LHCN-M2 (cell line): Measurements from ENCODE around the gene PGBD4. TPM values are rescaled to one million over a fixed set of nuclear protein-coding genes. Genes with fewer than 3 reads are reported as not detected.
"Not testable (repeated sequence)": the region's sequence is repeated elsewhere in the genome, so short reads cannot be mapped to it uniquely, and the experiment has no call there.

Source experiments
- DNase-seq: peaks from one replicate; pipeline ENCODE4 v3.0.0-alpha.2; 2012; ENCODE audit warnings: low read depth
- total RNA-seq: library from RNA; depleted of rRNA; stranded (reverse); fragments of >200 nt; gene quantifications from 2 replicates; pipeline ENCODE4 v1.2.3, GENCODE V29; 2014; rRNA removed

Gene PGBD4
- total RNA-seq, 1 experiment from 2014 or later: 1.9 TPM

GRCh38 chr15:34114215-34114614 lies 12.3 kb downstream of the PGBD4 start:
- DNase-seq: no peak

- no peak for DNase-seq
Measured at GRCh38 chr15:34114739-34115138, 12.9 kb downstream of the PGBD4 start.

- peak; percentile 21 for DNase-seq
Measured at GRCh38 chr15:34116620-34117019, 14.7 kb downstream of the PGBD4 start.

- peak; percentile 63 for DNase-seq
Measured at GRCh38 chr15:34119291-34119690, 17.4 kb downstream of the PGBD4 start.

GRCh38 chr15:34120420-34120819 lies 18.5 kb downstream of the PGBD4 start:
- not testable (repeated sequence) for DNase-seq

- DNase-seq: not testable (repeated sequence)
Measured at GRCh38 chr15:34121786-34122185, 19.9 kb downstream of the PGBD4 start.

GRCh38 chr15:34122771-34123183 lies 20.9 kb downstream of the PGBD4 start:
- DNase-seq: peak; percentile 74

GRCh38 chr15:34124651-34125050 lies 22.8 kb downstream of the PGBD4 start:
- peak; percentile 6 for DNase-seq

- no peak for DNase-seq
Measured at GRCh38 chr15:34125945-34126344, 24.1 kb downstream of the PGBD4 start.

GRCh38 chr15:34126522-34126921 lies 24.6 kb downstream of the PGBD4 start:
- DNase-seq: no peak

GRCh38 chr15:34128898-34129297 lies 27.0 kb downstream of the PGBD4 start:
- no peak for DNase-seq

GRCh38 chr15:34132881-34133280 lies 31.0 kb downstream of the PGBD4 start:
- no peak for DNase-seq

- DNase-seq: no peak
Measured at GRCh38 chr15:34133511-34133910, 31.6 kb downstream of the PGBD4 start.

GRCh38 chr15:34147371-34148140 lies 45.7 kb downstream of the PGBD4 start:
- peak; percentile 37 for DNase-seq

GRCh38 chr15:34154725-34155204 lies 52.9 kb downstream of the PGBD4 start:
- DNase-seq: peak; percentile 62

- no peak for DNase-seq
Measured at GRCh38 chr15:34155859-34156258, 54.0 kb downstream of the PGBD4 start.

Other genes with a start within 250 kb of the PGBD4 start
- gene CHRM5, start 133.6 kb upstream of the PGBD4 start, total RNA-seq: 0.06 TPM in 2 replicates
- 37.8 TPM in 2 replicates for gene AVEN, start 62.9 kb upstream of the PGBD4 start, total RNA-seq
- 29.2 and 39.3 TPM in 2 replicates for gene EMC7, start 221 bp upstream of the PGBD4 start, total RNA-seq
- 44.1 and 45.4 TPM in 2 replicates for gene KATNBL1, start 108.0 kb downstream of the PGBD4 start, total RNA-seq
- gene EMC4, start 122.9 kb downstream of the PGBD4 start, total RNA-seq: 189 and 199 TPM in 2 replicates
- gene SLC12A6, start 235.7 kb downstream of the PGBD4 start, total RNA-seq: 11.2 and 12.1 TPM in 2 replicates
- 166 and 200 TPM in 2 replicates for gene NOP10, start 241.1 kb downstream of the PGBD4 start, total RNA-seq
- 0.06 TPM in 1 of 2 replicates, not detected in the other for gene NUTM1, start 241.2 kb downstream of the PGBD4 start, total RNA-seq